ENCODE measurements around the gene MOCS3.
"Not testable (repeated sequence)": the region's sequence is repeated elsewhere in the genome, so short reads cannot be mapped to it uniquely, and the experiment has no call there.

MOCS3 gene

DNA sequence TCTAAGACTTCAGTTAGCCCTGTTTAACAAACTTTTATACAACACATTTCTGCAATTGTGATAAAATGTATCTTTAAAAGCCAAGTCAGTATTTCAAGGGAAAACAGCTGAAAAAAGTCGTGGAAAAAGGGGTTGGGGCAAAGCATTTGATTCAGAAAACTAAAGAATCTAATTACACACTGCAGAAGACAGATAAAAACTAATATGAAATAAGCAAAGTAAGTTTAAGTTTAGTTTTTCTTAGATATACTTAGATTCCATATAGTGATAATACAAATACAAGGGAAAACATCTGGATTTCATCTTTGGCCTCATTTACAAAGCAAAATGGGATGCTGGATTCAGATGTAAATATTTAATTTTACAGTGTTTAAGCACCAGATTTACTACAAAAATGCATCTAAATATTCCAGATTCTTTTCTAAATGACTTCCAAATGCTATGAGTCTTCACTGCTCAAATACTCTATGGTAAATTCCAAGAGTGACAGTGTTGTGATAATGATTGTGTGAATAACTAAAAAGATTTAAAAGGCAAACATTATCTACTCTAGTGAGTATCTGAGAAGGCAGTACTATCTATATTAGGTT, 25.8 kb upstream of the MOCS3 start:
- no peak for DNase-seq

GRCh38 chr20:50933589-50933988, 25.0 kb upstream of the MOCS3 start:
- DNase-seq, result no peak

DNA sequence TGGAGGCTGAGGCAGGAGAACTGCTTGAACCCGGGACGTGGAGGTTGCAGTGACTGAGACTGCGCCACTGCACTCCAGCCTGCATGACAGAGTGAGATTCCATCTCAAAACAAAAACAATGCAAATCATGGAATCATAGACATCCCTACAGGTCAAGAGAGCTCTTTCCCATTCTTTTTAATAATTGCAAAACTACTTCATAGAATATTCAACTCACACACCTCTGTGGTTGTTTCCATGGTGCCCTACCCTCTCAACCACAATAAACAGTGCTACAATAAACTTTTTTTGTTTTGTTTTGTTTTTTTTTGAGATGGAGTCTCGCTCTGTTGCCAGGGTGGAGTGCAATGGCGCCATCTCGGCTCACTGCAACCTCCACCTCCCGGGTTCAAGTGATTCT, 15.5 kb upstream of the MOCS3 start:
- DNase-seq, result no peak

DNA sequence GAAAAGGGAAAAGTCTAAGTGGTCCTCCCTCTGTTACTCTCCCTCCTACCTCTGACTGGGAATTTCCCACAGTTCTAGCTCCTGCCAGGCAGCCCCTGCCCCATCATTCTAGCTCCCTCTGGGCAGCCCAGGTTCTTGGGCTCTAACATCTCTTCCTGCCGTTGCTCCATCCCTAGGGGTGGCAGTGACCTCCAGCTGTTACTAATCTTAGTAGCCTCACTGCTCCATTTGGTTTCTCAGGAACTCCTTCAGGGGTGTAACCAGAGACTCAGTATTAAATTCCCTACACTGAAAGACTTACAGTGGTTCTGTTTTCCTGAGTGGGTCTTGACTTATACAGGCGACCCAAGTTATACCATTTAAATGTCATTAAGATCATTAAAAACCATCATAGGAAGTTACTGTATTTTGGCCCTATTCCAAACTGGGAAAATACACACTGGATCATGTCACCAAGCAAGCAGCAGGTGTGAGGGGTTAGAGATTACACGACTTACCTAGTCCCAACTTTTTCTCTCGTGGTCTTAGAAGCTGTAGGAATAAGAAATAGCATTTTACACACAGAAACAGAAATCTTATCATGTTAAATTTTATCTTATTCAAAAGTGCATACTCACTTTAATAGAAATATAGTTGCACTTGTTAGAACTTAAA, 10.4 kb upstream of the MOCS3 start:
- DNase-seq, result no peak

GRCh38 chr20:50953196-50953595, 5.4 kb upstream of the MOCS3 start:
- DNase-seq, result no peak

- no peak for DNase-seq
Observed at GRCh38 chr20:50953821-50954220, 4.8 kb upstream of the MOCS3 start.

DNA sequence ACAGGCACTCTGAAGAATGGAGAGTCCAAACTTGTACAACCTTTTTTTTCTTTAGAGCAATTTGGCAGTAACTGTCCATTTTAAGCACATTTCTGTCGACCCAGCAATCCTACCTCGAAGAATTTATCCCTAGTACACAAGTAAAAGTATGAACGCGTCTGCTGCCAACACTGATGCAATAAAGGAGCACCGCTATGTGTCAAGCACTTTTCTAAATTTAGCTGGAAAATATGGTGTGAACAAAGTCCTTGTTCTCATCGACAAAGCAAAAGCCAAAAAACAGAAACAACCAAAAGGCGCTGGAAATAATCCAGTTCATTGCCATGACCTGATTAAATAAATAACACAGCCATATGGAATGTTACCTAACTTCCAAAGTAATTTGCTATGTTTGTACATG, 1.3 kb upstream of the MOCS3 start:
- no peak for DNase-seq

DNA sequence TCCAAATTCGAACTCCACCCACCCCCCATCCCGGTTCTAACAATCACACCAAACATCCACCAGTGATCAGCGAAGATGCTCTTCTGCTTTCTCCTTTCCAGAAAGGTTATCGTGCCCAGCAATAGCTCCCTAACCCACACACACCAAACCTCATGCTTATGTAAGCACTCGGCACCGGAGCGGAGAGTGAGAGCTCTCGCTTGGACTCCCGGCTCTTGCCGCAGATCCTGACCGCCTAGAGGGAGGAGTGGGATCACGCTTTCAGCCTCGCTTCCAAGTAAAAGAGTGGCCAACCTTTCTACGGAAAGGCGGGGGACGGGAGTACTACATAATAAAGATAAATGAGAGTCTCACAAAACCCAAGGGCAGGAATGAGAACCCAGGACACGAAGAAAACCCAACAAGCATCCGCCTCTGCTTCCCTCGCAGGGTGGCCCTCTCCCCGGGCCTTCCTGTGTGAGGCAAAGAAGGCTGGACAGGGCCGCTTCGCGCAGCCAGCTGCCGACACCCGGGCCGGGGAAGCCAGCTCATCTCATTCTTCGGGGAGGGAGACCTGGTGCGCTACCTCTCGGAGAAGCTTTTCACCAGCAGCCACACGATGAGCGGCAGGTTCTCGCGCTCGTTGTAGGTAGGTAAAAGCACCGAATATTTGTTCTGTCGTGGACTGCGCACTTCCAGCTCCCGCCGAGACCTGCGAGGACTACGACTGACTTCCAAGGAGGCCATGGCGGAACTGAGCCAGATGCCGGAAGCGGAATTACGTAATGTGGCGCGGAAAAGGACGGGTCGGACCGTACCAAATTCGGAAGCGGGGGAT, 612 bp upstream of the MOCS3 start, which contains the start of gene DPM1:
DPM1 (minus strand) TSS at position 735 of the 817 bp plus-strand sequence; CDS start at position 726, 9 bp downstream.
- DNase-seq, result peak; percentile 73 to 90 (median 85)

GRCh38 chr20:50959543-50960126, 1.0 kb downstream of the MOCS3 start:
- DNase-seq, result no peak

DNA sequence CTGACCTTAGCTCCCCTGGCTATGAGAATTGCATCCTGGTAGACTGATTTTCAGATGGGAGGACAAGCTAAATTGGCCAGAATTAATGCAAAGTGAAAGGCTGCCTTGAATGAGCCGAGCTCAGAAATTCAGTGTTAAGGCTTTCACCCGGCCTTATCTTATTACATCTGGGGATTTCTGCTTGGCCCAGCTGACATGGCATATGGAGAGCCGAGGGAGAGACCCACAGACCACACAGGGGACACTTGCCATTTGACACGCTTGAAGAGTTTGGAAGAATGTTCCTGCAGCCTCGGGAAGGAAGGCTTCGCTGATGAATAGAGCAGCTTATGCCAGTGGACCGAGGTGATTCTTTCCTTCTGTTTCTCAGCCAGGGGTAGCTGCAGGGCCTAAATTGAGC, 9.0 kb downstream of the MOCS3 start:
- no peak for DNase-seq

DNA sequence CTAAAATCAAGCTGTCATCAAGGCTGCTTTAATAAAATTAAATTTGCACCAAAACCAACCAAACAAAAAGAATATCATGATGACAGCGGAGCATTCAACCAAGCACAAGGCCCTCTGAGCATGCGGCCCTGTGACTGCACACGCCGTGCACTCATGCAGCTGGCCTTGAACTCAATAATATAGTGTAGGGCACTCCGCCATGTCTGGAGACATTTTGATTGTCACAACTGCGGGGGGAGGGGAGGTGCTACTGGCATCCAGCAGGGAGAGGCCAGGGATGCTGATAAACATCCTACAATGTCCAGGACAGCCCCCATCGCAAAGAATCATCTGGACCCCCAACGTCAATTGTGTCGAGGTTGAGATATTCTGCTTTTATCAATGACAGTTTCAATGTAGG, 9.7 kb downstream of the MOCS3 start:
- DNase-seq, result no peak

- no peak for DNase-seq
Observed at GRCh38 chr20:50969435-50969834, 10.8 kb downstream of the MOCS3 start.

DNA sequence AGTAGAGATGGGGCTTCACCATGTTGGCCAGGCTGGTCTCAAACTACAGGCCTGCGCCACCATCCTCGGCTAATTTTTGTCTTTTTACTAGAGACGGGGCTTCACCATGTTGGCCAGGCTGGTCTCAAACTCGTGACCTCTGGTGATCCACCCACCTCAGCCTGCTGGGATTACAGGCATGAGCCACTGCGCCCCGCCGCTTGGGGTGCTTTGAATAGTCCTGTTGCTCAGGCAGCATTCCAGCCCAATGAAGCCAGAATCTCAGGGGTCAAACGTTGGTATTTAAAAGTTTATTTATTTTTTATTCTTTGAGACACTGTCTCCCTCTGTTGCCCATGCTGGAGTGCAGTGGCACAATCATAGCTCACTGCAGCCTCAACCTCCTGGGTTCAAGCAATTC, 11.3 kb downstream of the MOCS3 start:
- no peak for DNase-seq

GRCh38 chr20:50975701-50976330, 17.2 kb downstream of the MOCS3 start:
- DNase-seq, result no peak

DNA sequence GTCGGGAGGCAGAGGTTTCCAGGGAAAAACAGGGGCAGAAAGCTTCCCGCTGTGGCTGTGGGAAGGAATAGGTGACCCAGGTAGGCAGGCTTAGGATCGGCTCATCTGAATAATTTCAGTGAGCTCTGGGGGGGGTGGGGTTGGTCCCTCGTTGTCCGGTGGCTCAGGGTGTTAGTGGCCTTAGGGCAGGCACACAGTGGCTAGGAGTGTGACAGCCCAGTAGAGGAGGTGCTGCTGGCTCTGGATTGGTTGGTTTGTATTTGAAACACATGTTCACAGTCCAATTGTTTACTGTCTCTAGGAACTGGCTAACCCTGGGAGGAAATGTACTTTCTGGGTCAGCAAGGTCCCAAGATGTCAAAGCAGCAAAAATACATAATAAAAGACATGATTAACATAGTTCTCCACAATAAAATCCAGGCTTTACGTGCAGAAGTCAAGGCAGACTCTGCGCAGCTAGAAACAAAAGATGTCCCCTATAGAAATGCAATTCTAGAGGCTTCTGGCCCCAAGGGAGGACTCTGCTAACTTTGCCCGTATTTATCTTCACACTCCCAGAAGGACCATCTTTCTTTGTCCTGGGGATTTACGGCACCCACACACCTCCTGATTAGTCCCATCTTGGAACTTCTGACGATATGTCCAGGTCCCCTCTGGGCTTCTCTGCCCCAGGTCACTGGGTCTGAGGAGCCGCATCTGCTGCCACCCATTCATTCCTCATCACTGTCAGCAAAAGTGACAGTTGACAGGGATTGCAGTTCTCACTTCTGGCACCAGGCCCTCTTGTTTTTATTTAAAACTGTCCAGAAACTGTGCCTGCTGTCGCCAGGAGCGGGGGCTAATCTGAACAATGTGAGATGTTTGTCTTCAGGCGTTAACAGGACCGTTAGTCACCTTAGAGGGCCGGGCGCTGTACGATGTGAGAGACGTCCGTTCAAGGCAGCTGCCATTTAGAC, 18.7 kb downstream of the MOCS3 start:
- no peak for DNase-seq

- not testable (repeated sequence) for DNase-seq
Observed at GRCh38 chr20:50978533-50978932, 19.9 kb downstream of the MOCS3 start.

GRCh38 chr20:50980071-50980681, 21.6 kb downstream of the MOCS3 start:
- peak in 1 of 5 donors; percentile 11 for DNase-seq

GRCh38 chr20:50980851-50981713, 22.5 kb downstream of the MOCS3 start:
- peak; percentile 22 to 66 (median 39) for DNase-seq

GRCh38 chr20:50981714-50982048, 23.1 kb downstream of the MOCS3 start:
- DNase-seq, result no peak

DNA sequence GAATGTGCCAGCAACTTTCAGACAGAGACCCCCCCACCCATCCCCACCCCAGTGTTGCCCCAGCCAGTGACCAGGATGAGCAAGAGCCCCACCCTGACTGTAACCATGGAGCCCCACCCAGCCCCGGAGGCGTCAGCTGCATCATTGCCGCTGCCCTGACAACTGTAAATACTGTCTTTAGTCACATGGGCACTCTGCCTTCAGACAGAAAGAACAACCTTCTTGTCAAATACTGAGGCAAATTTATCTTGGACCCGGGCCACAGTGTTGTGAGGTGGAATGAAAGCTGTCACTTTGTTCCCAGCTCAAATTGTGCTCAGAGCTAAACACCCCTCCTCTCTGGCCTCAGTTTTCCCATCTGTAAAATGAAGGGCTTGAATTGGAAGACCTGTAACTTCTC, 23.7 kb downstream of the MOCS3 start:
- no peak for DNase-seq
